H9 (cell line): Measurements from ENCODE around the gene GOLGA6A. TPM values are rescaled to one million over a fixed set of nuclear protein-coding genes. Genes with fewer than 3 reads are reported as not detected.
A peak's percentile ranks its signal among the peaks of the same experiment; 100 is the strongest.

Experiments
- DNase-seq: peaks from one replicate; pipeline ENCODE4 v3.0.0-alpha.2; 2017
- H2AFZ ChIP-seq: one replicate; pipeline ENCODE4 v1.6.1; 2013; ENCODE audit warnings: mild to moderate bottlenecking, low read length, control low read depth, moderate library complexity
- H2AK5ac ChIP-seq: 2 replicates; pipeline ENCODE4 v1.6.1; 2013; ENCODE audit warnings: low read length, control low read depth, mixed read lengths; ENCODE audit not compliant: insufficient read length
- H2BK120ac ChIP-seq: one replicate; pipeline ENCODE4 v1.6.1; 2013; ENCODE audit warnings: low read depth, mild to moderate bottlenecking, low read length, control low read depth, inconsistent platforms; ENCODE audit not compliant: poor library complexity, severe bottlenecking
- H2BK12ac ChIP-seq: 2 replicates; pipeline ENCODE4 v1.6.1; 2013; ENCODE audit warnings: low read length, control low read depth, mixed read lengths, low read depth; ENCODE audit not compliant: insufficient read length
- H2BK15ac ChIP-seq: 2 replicates; pipeline ENCODE4 v1.6.1; 2013; ENCODE audit warnings: low read depth, low read length, control low read depth
- H2BK20ac ChIP-seq: one replicate; pipeline ENCODE4 v1.6.1; 2013; ENCODE audit warnings: low read depth, mild to moderate bottlenecking, low read length, control low read depth, inconsistent platforms; ENCODE audit not compliant: poor library complexity, severe bottlenecking
- H2BK5ac ChIP-seq: 2 replicates; pipeline ENCODE4 v1.6.1; 2013; ENCODE audit warnings: low read length, control low read depth, mixed read lengths; ENCODE audit not compliant: insufficient read length
- H3K14ac ChIP-seq: 2 replicates; pipeline ENCODE4 v1.6.1; 2013; ENCODE audit warnings: low read length, control low read depth; ENCODE audit not compliant: insufficient read depth
- H3K18ac ChIP-seq: 2 replicates; pipeline ENCODE4 v1.6.1; 2013; ENCODE audit warnings: low read depth, mild to moderate bottlenecking, mixed read lengths, low read length, control low read depth; ENCODE audit not compliant: insufficient read length
- H3K23ac ChIP-seq: 2 replicates; pipeline ENCODE4 v1.6.1; 2013; ENCODE audit warnings: low read length, control low read depth, mixed read lengths, low read depth; ENCODE audit not compliant: insufficient read length
- H3K23me2 ChIP-seq: 2 replicates; pipeline ENCODE4 v1.6.1; 2013; ENCODE audit warnings: low read depth, mild to moderate bottlenecking, mixed read lengths, low read length, control low read depth; ENCODE audit not compliant: insufficient read length, poor library complexity, severe bottlenecking
- H3K27ac ChIP-seq: 2 replicates; pipeline ENCODE4 v1.5.1; 2013; ENCODE audit warnings: low read length, control low read depth, mixed read lengths, low read depth; ENCODE audit not compliant: insufficient read length
- H3K27me3 ChIP-seq: 2 replicates; pipeline ENCODE4 v1.6.1; 2013; ENCODE audit warnings: low read length, control low read depth, inconsistent platforms; ENCODE audit not compliant: insufficient read depth
- H3K4ac ChIP-seq: 2 replicates; pipeline ENCODE4 v1.6.1; 2013; ENCODE audit warnings: low read depth, mild to moderate bottlenecking, control low read depth, inconsistent platforms, low read length, moderate library complexity
- H3K4me1 ChIP-seq: 2 replicates; pipeline ENCODE4 v1.6.1; 2013; ENCODE audit warnings: low read length, control low read depth, inconsistent platforms; ENCODE audit not compliant: insufficient read depth
- H3K4me2 ChIP-seq: 2 replicates; pipeline ENCODE4 v1.6.1; 2013; ENCODE audit warnings: low read length, control low read depth, mixed read lengths; ENCODE audit not compliant: insufficient read length, insufficient read depth
- H3K56ac ChIP-seq: 2 replicates; pipeline ENCODE4 v1.6.1; 2013; ENCODE audit warnings: low read depth, mild to moderate bottlenecking, mixed read lengths, low read length, control low read depth; ENCODE audit not compliant: insufficient read length
- H3K79me1 ChIP-seq: 2 replicates; pipeline ENCODE4 v1.6.1; 2013; ENCODE audit warnings: low read depth, mild to moderate bottlenecking, moderate library complexity, low read length, control low read depth, inconsistent platforms; ENCODE audit not compliant: insufficient read depth, poor library complexity, severe bottlenecking
- H3K79me2 ChIP-seq: 2 replicates; pipeline ENCODE4 v1.6.1; 2013; ENCODE audit warnings: low read length, control low read depth, inconsistent platforms; ENCODE audit not compliant: insufficient read depth
- H3K9ac ChIP-seq: 2 replicates; pipeline ENCODE4 v1.6.1; 2013; ENCODE audit warnings: low read length, control low read depth, mixed read lengths; ENCODE audit not compliant: insufficient read length; ENCODE audit errors: extremely low read depth
- H3K9me3 ChIP-seq: one replicate; pipeline ENCODE4 v1.6.1; 2013; ENCODE audit warnings: low read depth, low read length, inconsistent platforms; ENCODE audit not compliant: control insufficient read depth
- H3T11ph ChIP-seq: one replicate; pipeline ENCODE4 v1.6.1; 2013; ENCODE audit warnings: mild to moderate bottlenecking, low read length, control low read depth, inconsistent platforms
- H4K20me1 ChIP-seq: one replicate; pipeline ENCODE4 v1.6.1; 2013; ENCODE audit not compliant: control insufficient read depth, insufficient read length, insufficient read depth
- H4K5ac ChIP-seq: 2 replicates; pipeline ENCODE4 v1.6.1; 2013; ENCODE audit warnings: low read depth, mild to moderate bottlenecking, mixed read lengths, low read length, control low read depth; ENCODE audit not compliant: insufficient read length
- H4K8ac ChIP-seq: replicated peaks from 2 replicates; pipeline ENCODE4 v1.6.1; 2013; ENCODE audit warnings: low read length, control low read depth, mixed read lengths, low read depth; ENCODE audit not compliant: insufficient read length
- H4K91ac ChIP-seq: 2 replicates; pipeline ENCODE4 v1.6.1; 2013; ENCODE audit warnings: low read depth, mild to moderate bottlenecking, moderate library complexity, mixed read lengths, low read length, control low read depth; ENCODE audit not compliant: insufficient read length
- H3K27ac Mint-ChIP-seq, 3 experiments: 2 replicates in 2 of 3; 3 replicates in 1 of 3; pipeline ENCODE4 v1.8.0; 2020 to 2021; ENCODE audit warnings: mixed read lengths in 3 of 3, mild to moderate bottlenecking in 1 of 3, moderate library complexity in 1 of 3
- H3K27me3 Mint-ChIP-seq: 2 replicates; pipeline ENCODE4 v1.8.0; 2021; ENCODE audit warnings: low read depth, mild to moderate bottlenecking, moderate library complexity, mixed read lengths
- H3K36me3 Mint-ChIP-seq, 3 experiments: 2 replicates in 2 of 3; 3 replicates in 1 of 3; pipeline ENCODE4 v1.8.0; 2020 to 2021; ENCODE audit warnings: low read depth in 3 of 3, mixed read lengths in 3 of 3; ENCODE audit not compliant: insufficient read depth in 1 of 3
- H3K4me1 Mint-ChIP-seq, 2 experiments: 2 replicates each; pipeline ENCODE4 v1.8.0; 2020; ENCODE audit warnings: mixed read lengths in 2 of 2
- H3K4me3 Mint-ChIP-seq, 2 experiments: 2 replicates in 1 of 2; 3 replicates in 1 of 2; pipeline ENCODE4 v1.8.0; 2020 to 2021; ENCODE audit warnings: mild to moderate bottlenecking in 2 of 2, mixed read lengths in 2 of 2, moderate library complexity in 1 of 2
- H3K9me3 Mint-ChIP-seq, 2 experiments: 2 replicates in 1 of 2; 3 replicates in 1 of 2; pipeline ENCODE4 v1.8.0; 2020; ENCODE audit warnings: mild to moderate bottlenecking in 2 of 2, mixed read lengths in 2 of 2, moderate library complexity in 1 of 2
- CTCF ChIP-seq: fragments of 200-600 bp; sonication (generic); conservative IDR thresholded peaks from 3 replicates; pipeline ENCODE4 v1.8.0; 2021; ENCODE audit warnings: antibody characterized with exemption, mild to moderate bottlenecking
- WGBS: extraction: QIAGEN DNeasy Blood & Tissue Kit; methylation state at CpG from one replicate; pipeline ENCODE4 v1.1.7; 2013; ENCODE audit warnings: missing lambda C conversion rate, low lambda C conversion rate, mixed read lengths; ENCODE audit not compliant: insufficient read length; ENCODE audit errors: extremely low coverage; 5-methylcytosine and 5-hydroxymethylcytosine counted together
- total RNA-seq: library from RNA; stranded (reverse); gene quantifications from 2 replicates; pipeline ENCODE4 v1.2.1, GENCODE V29; 2021

Gene GOLGA6A
- total RNA-seq, 1 experiment from 2014 or later, result 0.72 TPM

GRCh38 chr15:74053941-74054529 lies 28.3 kb downstream of the GOLGA6A start:
- Histone ChIP-seq H4K8ac (no peak overlapping the region), H3K9me3 (peaks cover 5% of the 10 kb centered on the region), H4K91ac (no peak overlapping the region), H3T11ph (no peak overlapping the region), H3K4me1 (no peaks in the 10 kb centered on the region; the same call in 1 of the 2 replicates), H3K4ac (no peak overlapping the region), H2BK15ac (no peak overlapping the region), H2BK120ac (no peak overlapping the region), H3K9ac (no peak overlapping the region), H4K20me1 (no peaks in the 10 kb centered on the region), H3K27me3 (no peaks in the 10 kb centered on the region; the same call in 1 of the 2 replicates), H4K5ac (no peak overlapping the region), H2BK20ac (no peak overlapping the region), H2BK5ac (no peak overlapping the region), H3K79me1 (no peaks in the 10 kb centered on the region), H3K27ac (no peak overlapping the region), H3K18ac (no peak overlapping the region), H2AK5ac (no peak overlapping the region), H3K79me2 (no peaks in the 10 kb centered on the region), H3K23ac (no peak overlapping the region), H3K23me2 (no peaks in the 10 kb centered on the region), H2BK12ac (no peak overlapping the region), H3K56ac (no peak overlapping the region), H2AFZ (no peak overlapping the region), H3K14ac (no peak overlapping the region), H3K4me2 (no peak overlapping the region)
- WGBS, result no CpG with 5 or more reads among the region's 17 CpGs
- peaks cover 59% of the 10 kb centered on the region for H3K27me3 Mint-ChIP-seq
- TF ChIP-seq CTCF, result peak; percentile 65
- peaks cover 2 to 10% of the 10 kb centered on the region in 2 experiments for H3K4me1 Mint-ChIP-seq
- no peak overlapping the region for H3K27ac Mint-ChIP-seq
- no peaks in the 10 kb centered on the region; a peak in 1 of 7 replicates for H3K36me3 Mint-ChIP-seq
- peaks cover 0 to 7% of the 10 kb centered on the region in 2 experiments; a peak in 3 of 5 replicates for H3K9me3 Mint-ChIP-seq
- peak; percentile 80 for DNase-seq
- peak overlapping the region in 1 of 2 experiments; percentile 57; a peak in 2 of 5 replicates for H3K4me3 Mint-ChIP-seq
